Smooth muscle cell (in vitro differentiated cells): Measurements from ENCODE around the gene ZNF329. TPM values are rescaled to one million over a fixed set of nuclear protein-coding genes. Genes with fewer than 3 reads are reported as not detected.

Experiments
- DNase-seq: peaks from one replicate; lab custom pipeline; 2025; ENCODE audit not compliant: unreplicated experiment; lab: John Stamatoyannopoulos, UW
- H2AFZ ChIP-seq: fragments of 200-600 bp; sonication (generic); 2 replicates; pipeline ENCODE4 v1.6.0; 2016; ENCODE audit warnings: antibody characterized with exemption, low read depth, mild to moderate bottlenecking
- H3F3A ChIP-seq: fragments of 200-600 bp; sonication (generic); 2 replicates; pipeline ENCODE4 v1.6.0; 2017; ENCODE audit warnings: antibody characterized with exemption, low read depth
- H3K27ac ChIP-seq: fragments of 200-600 bp; sonication (generic); 2 replicates; pipeline ENCODE4 v1.5.1; 2016; ENCODE audit warnings: low read depth, mild to moderate bottlenecking
- H3K27me3 ChIP-seq: fragments of 200-600 bp; sonication (generic); 2 replicates; pipeline ENCODE4 v1.6.1; 2016; ENCODE audit warnings: low read depth, mild to moderate bottlenecking
- H3K36me3 ChIP-seq: fragments of 200-600 bp; sonication (generic); 2 replicates; pipeline ENCODE4 v1.5.1; 2016; ENCODE audit warnings: low read depth
- H3K4me1 ChIP-seq: fragments of 200-600 bp; sonication (generic); 2 replicates; pipeline ENCODE4 v1.5.1; 2016; ENCODE audit warnings: low read depth
- H3K4me2 ChIP-seq: fragments of 200-600 bp; sonication (generic); 2 replicates; pipeline ENCODE4 v1.6.0; 2016; ENCODE audit warnings: mild to moderate bottlenecking
- H3K4me3 ChIP-seq: fragments of 200-600 bp; sonication (generic); 2 replicates; pipeline ENCODE4 v1.5.1; 2016; ENCODE audit warnings: mild to moderate bottlenecking
- H3K79me2 ChIP-seq: fragments of 200-600 bp; sonication (generic); 2 replicates; pipeline ENCODE4 v1.6.0; 2016; ENCODE audit warnings: low read depth, mild to moderate bottlenecking
- H3K9ac ChIP-seq: fragments of 200-600 bp; sonication (generic); 2 replicates; pipeline ENCODE4 v1.6.0; 2016; ENCODE audit warnings: low read depth
- H3K9me3 ChIP-seq: fragments of 200-600 bp; sonication (generic); replicated peaks from 2 replicates; pipeline ENCODE4 v1.5.1; 2016; ENCODE audit warnings: low read depth
- H4K20me1 ChIP-seq: fragments of 200-600 bp; sonication (generic); 2 replicates; pipeline ENCODE4 v1.6.0; 2016; ENCODE audit warnings: low read depth
- CTCF ChIP-seq: fragments of 200-600 bp; sonication (generic); IDR thresholded peaks from 2 replicates; pipeline ENCODE4 v1.5.1; 2017; ENCODE audit warnings: borderline replicate concordance, mild to moderate bottlenecking, antibody characterized with exemption; ENCODE audit not compliant: insufficient read depth, poor library complexity, severe bottlenecking
- WGBS: methylation state at CpG from one replicate; pipeline ENCODE4 v1.1.7; 2016; ENCODE audit warnings: low lambda C conversion rate; 5-methylcytosine and 5-hydroxymethylcytosine counted together
- polyA plus RNA-seq: library from polyadenylated mRNA; unstranded; fragments of >200 nt; fragmentation: Nextera tagmentation; extraction: Ambion mirVana; gene quantifications from 2 replicates; pipeline ENCODE4 v1.2.1, GENCODE V29; 2016
- total RNA-seq: library from RNA; depleted of rRNA; stranded (reverse); fragments of >200 nt; gene quantifications from 2 replicates; pipeline ENCODE4 v1.2.3, GENCODE V29; 2014

ZNF329 gene
- total and polyA plus RNA-seq, 2 experiments from 2014 or later = 2.3 to 22.3 TPM

GRCh38 chr19:58145849-58146248, 4.7 kb downstream of the ZNF329 start:
- no peak overlapping the region for H3K27ac ChIP-seq
- 100% methylated on average over 3 of the region's 3 CpGs for WGBS
- no peak overlapping the region for H2AFZ ChIP-seq
- no peak for DNase-seq
- peaks cover 26% of the 10 kb centered on the region for H3K36me3 ChIP-seq
- no peaks in the 10 kb centered on the region for H3K27me3 ChIP-seq
- H3K4me3 ChIP-seq = no peak overlapping the region
- no peaks in the 10 kb centered on the region for H4K20me1 ChIP-seq
- TF ChIP-seq CTCF = no peak
- H3K4me2 ChIP-seq = no peak overlapping the region
- no peaks in the 10 kb centered on the region for H3K4me1 ChIP-seq
- H3K79me2 ChIP-seq = peaks cover 54% of the 10 kb centered on the region
- H3K9me3 ChIP-seq = peaks cover 49% of the 10 kb centered on the region
- H3K9ac ChIP-seq = no peak overlapping the region
- H3F3A ChIP-seq = no peaks in the 10 kb centered on the region

GRCh38 chr19:58134244-58134643, 16.3 kb downstream of the ZNF329 start:
- Histone ChIP-seq H2AFZ (no peak overlapping the region), H3K9ac (no peak overlapping the region), H3K9me3 (peaks cover 79% of the 10 kb centered on the region), H3K36me3 (peaks cover 83% of the 10 kb centered on the region), H3K27ac (no peak overlapping the region), H4K20me1 (no peaks in the 10 kb centered on the region), H3K4me2 (no peak overlapping the region), H3F3A (no peaks in the 10 kb centered on the region), H3K4me3 (no peak overlapping the region), H3K79me2 (no peaks in the 10 kb centered on the region), H3K27me3 (no peaks in the 10 kb centered on the region), H3K4me1 (no peaks in the 10 kb centered on the region)
- no peak for DNase-seq
- TF ChIP-seq CTCF = no peak
- 100% methylated on average over 1 of the region's 1 CpG for whole genome bisulfite sequencing

- no peak for DNase-seq
- 100% methylated on average over 3 of the region's 3 CpGs for WGBS
- no peak overlapping the region for H3K27ac ChIP-seq
- H3K9ac ChIP-seq = no peak overlapping the region
- H4K20me1 ChIP-seq = no peaks in the 10 kb centered on the region
- H3K27me3 ChIP-seq = no peaks in the 10 kb centered on the region
- peaks cover 80% of the 10 kb centered on the region for H3K9me3 ChIP-seq
- peak overlapping the region; percentile 3 for H3K4me3 ChIP-seq
- no peak overlapping the region for H3K4me2 ChIP-seq
- H3K36me3 ChIP-seq = peaks cover 71% of the 10 kb centered on the region
- no peaks in the 10 kb centered on the region for H3K79me2 ChIP-seq
- H2AFZ ChIP-seq = no peak overlapping the region
- no peaks in the 10 kb centered on the region for H3K4me1 ChIP-seq
- H3F3A ChIP-seq = no peaks in the 10 kb centered on the region
- no peak for TF ChIP-seq CTCF
Observed at GRCh38 chr19:58129284-58129683, 21.3 kb downstream of the ZNF329 start.

- H3K4me3 ChIP-seq = peak overlapping the region; percentile 17
- H2AFZ ChIP-seq = no peak overlapping the region
- 99% methylated on average over 12 of the region's 12 CpGs for WGBS
- H3K36me3 ChIP-seq = peaks cover 60% of the 10 kb centered on the region
- DNase-seq = no peak
- no peak overlapping the region for H3K9ac ChIP-seq
- no peaks in the 10 kb centered on the region for H3K27me3 ChIP-seq
- H3K79me2 ChIP-seq = no peaks in the 10 kb centered on the region
- H3K9me3 ChIP-seq = peaks cover 70% of the 10 kb centered on the region
- H3F3A ChIP-seq = no peaks in the 10 kb centered on the region
- no peaks in the 10 kb centered on the region for H4K20me1 ChIP-seq
- TF ChIP-seq CTCF = no peak
- no peak overlapping the region for H3K4me2 ChIP-seq
- no peak overlapping the region for H3K27ac ChIP-seq
- H3K4me1 ChIP-seq = no peaks in the 10 kb centered on the region
Observed at GRCh38 chr19:58128041-58128685, 22.4 kb downstream of the ZNF329 start.
